Stimulated activated naive CD4-positive, alpha-beta T cell (primary cell): ENCODE data around the gene PIAS1.
"Not testable (repeated sequence)": the region's sequence is repeated elsewhere in the genome, so short reads cannot be mapped to it uniquely, and the experiment has no call there.

Experiments
- DNase-seq, 6 experiments: peaks; one replicate each; lab custom pipeline; 2025; lab: John Stamatoyannopoulos, UW

The PIAS1 gene

GRCh38 chr15:68053701-68054627 lies at the start of gene PIAS1:
PIAS1 (plus strand) TSS chr15:68054315; CDS start chr15:68054327, 12 bp downstream.
- peak; percentile 89 to 96 (median 94) for DNase-seq

- DNase-seq, result not testable (repeated sequence)
Measured at GRCh38 chr15:68007642-68008041, 46.5 kb upstream of the PIAS1 start.

GRCh38 chr15:68010361-68011153 lies 43.6 kb upstream of the PIAS1 start:
- DNase-seq, result no peak

GRCh38 chr15:68012911-68013310 lies 41.2 kb upstream of the PIAS1 start:
- no peak for DNase-seq

- DNase-seq, result no peak
Measured at GRCh38 chr15:68014219-68014618, 39.9 kb upstream of the PIAS1 start.

GRCh38 chr15:68015244-68015643 lies 38.9 kb upstream of the PIAS1 start:
- DNase-seq, result no peak

GRCh38 chr15:68017201-68017600 lies 36.9 kb upstream of the PIAS1 start:
- DNase-seq, result no peak

- no peak for DNase-seq
Measured at GRCh38 chr15:68018797-68019444, 35.2 kb upstream of the PIAS1 start.

- DNase-seq, result no peak
Measured at GRCh38 chr15:68019814-68020525, 34.1 kb upstream of the PIAS1 start.

GRCh38 chr15:68020685-68021084 lies 33.4 kb upstream of the PIAS1 start:
- DNase-seq, result no peak

- DNase-seq, result no peak
Measured at GRCh38 chr15:68022061-68022460, 32.1 kb upstream of the PIAS1 start.

- DNase-seq, result no peak
Measured at GRCh38 chr15:68023307-68024101, 30.6 kb upstream of the PIAS1 start.

GRCh38 chr15:68025835-68026424 lies 28.2 kb upstream of the PIAS1 start:
- DNase-seq, result no peak

- DNase-seq, result no peak
Measured at GRCh38 chr15:68027388-68027787, 26.7 kb upstream of the PIAS1 start.

GRCh38 chr15:68028137-68028887 lies 25.8 kb upstream of the PIAS1 start:
- no peak for DNase-seq

- DNase-seq, result no peak
Measured at GRCh38 chr15:68028888-68029207, 25.3 kb upstream of the PIAS1 start.

- DNase-seq, result no peak
Measured at GRCh38 chr15:68029959-68030358, 24.2 kb upstream of the PIAS1 start.

GRCh38 chr15:68031404-68031803 lies 22.7 kb upstream of the PIAS1 start:
- DNase-seq, result no peak

GRCh38 chr15:68032672-68033071 lies 21.4 kb upstream of the PIAS1 start:
- DNase-seq, result no peak

- DNase-seq, result no peak
Measured at GRCh38 chr15:68034081-68034480, 20.0 kb upstream of the PIAS1 start.
